Endothelial cell of umbilical vein (primary cell): ENCODE measurements around the gene FYB1. TPM values are rescaled to one million over a fixed set of nuclear protein-coding genes. Genes with fewer than 3 reads are reported as not detected.
A peak's percentile ranks its signal among the peaks of the same experiment; 100 is the strongest.

Source experiments
- BruUV-seq: library from RNA; stranded (reverse); fragments of 400-500 nt; replicated peaks from 2 replicates; lab custom pipeline; 2021; lab: Mats Ljungman, UMichigan
- CTCF ChIA-PET: fragments of 300-600, 350-600 bp; sonication (Branson Sonifier 250); formaldehyde crosslinking; loops from one replicate; lab custom pipeline; 2021; ENCODE audit warnings: antibody characterized with exemption, inconsistent platforms; lab: Charles Lee
- POLR2A ChIA-PET: fragments of 300-600, 350-600 bp; sonication (Branson Sonifier 250); formaldehyde crosslinking; loops from one replicate; lab custom pipeline; 2021; ENCODE audit warnings: antibody characterized with exemption, inconsistent platforms; lab: Charles Lee
- DNase-seq: peaks from one replicate; pipeline ENCODE4 v3.0.0-alpha.2; 2011; ENCODE audit warnings: low read depth, low spot score
- FAIRE-seq: peaks from 2 replicates; lab custom pipeline; 2011; peaks lifted over from hg19 to GRCh38; lab: Jason Lieb, UNC
- H2AFZ ChIP-seq: 2 replicates; pipeline ENCODE4 v1.6.0; 2012; ENCODE audit warnings: low read depth, low read length, control low read depth, inconsistent platforms
- H3K27ac ChIP-seq: 2 replicates; pipeline ENCODE4 v1.5.1; 2011; ENCODE audit warnings: low read depth, mild to moderate bottlenecking, control low read depth, low read length, moderate library complexity; ENCODE audit not compliant: insufficient read depth
- H3K27me3 ChIP-seq, 2 experiments: 2 replicates each; pipeline versions ENCODE4 v1.6.0 to v1.6.1; 2011; ENCODE audit warnings: low read length in 2 of 2, mixed read lengths in 1 of 2; ENCODE audit not compliant: control insufficient read depth in 2 of 2, insufficient read depth in 2 of 2
- H3K36me3 ChIP-seq, 2 experiments: 2 replicates in 1 of 2; 3 replicates in 1 of 2; pipeline ENCODE4 v1.5.1; 2011; ENCODE audit warnings: low read length in 2 of 2, mild to moderate bottlenecking in 1 of 2, moderate library complexity in 1 of 2; ENCODE audit not compliant: control insufficient read depth in 2 of 2, insufficient read depth in 2 of 2; ENCODE audit errors: extremely low read depth in 1 of 2
- H3K4me1 ChIP-seq: 3 replicates; pipeline ENCODE4 v1.5.1; 2011; ENCODE audit warnings: mild to moderate bottlenecking, low read length; ENCODE audit not compliant: control insufficient read depth, insufficient read depth; ENCODE audit errors: extremely low read depth
- H3K4me2 ChIP-seq: 2 replicates; pipeline ENCODE4 v1.6.1; 2011; ENCODE audit warnings: low read length, control low read depth, mixed read lengths; ENCODE audit not compliant: insufficient read depth
- H3K4me3 ChIP-seq, 3 experiments: fragments of 200-600 bp in 1 of 3; sonication (generic), shearing (Covaris generic) in 1 of 3; replicated peaks in 1 of 3; 2 replicates each; pipeline ENCODE4 v1.5.1; 2011 to 2016; ENCODE audit warnings: control low read depth in 3 of 3, low read length in 3 of 3, mild to moderate bottlenecking in 2 of 3, inconsistent platforms in 1 of 3, low read depth in 1 of 3, moderate library complexity in 1 of 3; ENCODE audit not compliant: insufficient read depth in 1 of 3
- H3K79me2 ChIP-seq: 2 replicates; pipeline ENCODE4 v1.6.0; 2012; ENCODE audit warnings: low read length, inconsistent platforms; ENCODE audit not compliant: control insufficient read depth, insufficient read depth
- H3K9ac ChIP-seq: replicated peaks from 2 replicates; pipeline ENCODE3; 2011; ENCODE audit warnings: low read length, control low read depth; ENCODE audit not compliant: insufficient read depth; ENCODE audit errors: extremely low read depth
- H3K9me1 ChIP-seq: replicated peaks from 3 replicates; pipeline ENCODE4 v1.6.0; 2011; ENCODE audit warnings: mild to moderate bottlenecking, low read length; ENCODE audit not compliant: control insufficient read depth, insufficient read depth; ENCODE audit errors: extremely low read depth
- H3K9me3 ChIP-seq: replicated peaks from 2 replicates; pipeline ENCODE4 v1.5.1; 2012; ENCODE audit warnings: low read length, inconsistent platforms; ENCODE audit not compliant: control insufficient read depth, insufficient read depth
- H4K20me1 ChIP-seq: replicated peaks from 2 replicates; pipeline ENCODE3; 2011; ENCODE audit warnings: mild to moderate bottlenecking, low read length; ENCODE audit not compliant: control insufficient read depth, insufficient read depth; ENCODE audit errors: extremely low read depth
- CTCF ChIP-seq, 2 donors: IDR thresholded peaks; 1 replicate in 1 of 2; 2 replicates in 1 of 2; pipeline ENCODE4 v1.5.1; 2011; ENCODE audit warnings: low read length in 2 of 2, mild to moderate bottlenecking in 2 of 2, moderate library complexity in 2 of 2, control low read depth in 1 of 2, inconsistent platforms in 1 of 2, low read depth in 1 of 2; ENCODE audit not compliant: insufficient read depth in 1 of 2; ENCODE audit errors: extremely low read depth in 1 of 2
- EZH2 ChIP-seq: IDR thresholded peaks from 2 replicates; pipeline ENCODE4 v1.6.1; 2012; ENCODE audit warnings: borderline replicate concordance, low read depth, mild to moderate bottlenecking, moderate library complexity, low read length, inconsistent platforms; ENCODE audit not compliant: severe bottlenecking
- FOS ChIP-seq: IDR thresholded peaks from 2 replicates; pipeline ENCODE4 v1.6.1; 2011; ENCODE audit warnings: mild to moderate bottlenecking, low read length, moderate library complexity, borderline replicate concordance; ENCODE audit not compliant: insufficient read depth
- GATA2 ChIP-seq: IDR thresholded peaks from 2 replicates; pipeline ENCODE4 v1.7.0; 2011; ENCODE audit warnings: low read depth, mild to moderate bottlenecking, moderate library complexity, mixed read lengths, low read length; ENCODE audit not compliant: insufficient read length, insufficient read depth
- JUN ChIP-seq: IDR thresholded peaks from 2 replicates; pipeline ENCODE4 v1.6.1; 2011; ENCODE audit warnings: borderline replicate concordance, low read depth; ENCODE audit not compliant: insufficient read length, insufficient read depth
- MAX ChIP-seq: IDR thresholded peaks from 2 replicates; pipeline ENCODE4 v1.6.1; 2011; ENCODE audit not compliant: insufficient read depth, insufficient read length
- MYC ChIP-seq: IDR thresholded peaks from one replicate; pipeline ENCODE4 v1.6.1; 2011; ENCODE audit warnings: mild to moderate bottlenecking, low read depth, low read length
- POLR2A ChIP-seq: IDR thresholded peaks from 2 replicates; pipeline ENCODE4 v1.6.1; 2012; ENCODE audit warnings: low read depth, mild to moderate bottlenecking, control low read depth, low read length
- POLR2AphosphoS5 ChIP-seq: IDR thresholded peaks from 2 replicates; pipeline ENCODE4 v1.6.1; 2012; ENCODE audit warnings: low read depth, mild to moderate bottlenecking, control low read depth, low read length, moderate library complexity; ENCODE audit not compliant: insufficient read depth
- dilution Hi-C: fragments of 300-500 bp; cut with MboI; formaldehyde crosslinking; loops from one replicate; pipeline ENCODE4 v1.15.0; 2019; ENCODE audit warnings: low sequenced_read_pairs; ENCODE audit not compliant: extremely low pct_ligation_motif_present
- intact Hi-C: fragments of 100-400 bp; cut with micrococcal nuclease; formaldehyde crosslinking; loops from one replicate; pipeline ENCODE4 v1.10.0; 2022
- polyA plus RNA-seq, 4 experiments: library from polyadenylated mRNA; depleted of rRNA in 3 of 4; stranded (reverse) in 3 of 4; unstranded in 1 of 4; fragments of >200 nt; gene quantifications; 2 replicates each; pipeline versions ENCODE4 v1.2.1 to v1.2.3, GENCODE V29; 2011 to 2012; ENCODE audit warnings: missing spikeins in 1 of 4
- total RNA-seq: library from RNA; stranded (reverse); gene quantifications from 2 replicates; pipeline ENCODE4 v1.2.3, GENCODE V29; 2021

The FYB1 gene
- total and polyA plus RNA-seq, 2 donors (not counting 3 experiments of a cell fraction or from before 2014, with no cell fraction given): 0.44 TPM; not detected in 1

DNA sequence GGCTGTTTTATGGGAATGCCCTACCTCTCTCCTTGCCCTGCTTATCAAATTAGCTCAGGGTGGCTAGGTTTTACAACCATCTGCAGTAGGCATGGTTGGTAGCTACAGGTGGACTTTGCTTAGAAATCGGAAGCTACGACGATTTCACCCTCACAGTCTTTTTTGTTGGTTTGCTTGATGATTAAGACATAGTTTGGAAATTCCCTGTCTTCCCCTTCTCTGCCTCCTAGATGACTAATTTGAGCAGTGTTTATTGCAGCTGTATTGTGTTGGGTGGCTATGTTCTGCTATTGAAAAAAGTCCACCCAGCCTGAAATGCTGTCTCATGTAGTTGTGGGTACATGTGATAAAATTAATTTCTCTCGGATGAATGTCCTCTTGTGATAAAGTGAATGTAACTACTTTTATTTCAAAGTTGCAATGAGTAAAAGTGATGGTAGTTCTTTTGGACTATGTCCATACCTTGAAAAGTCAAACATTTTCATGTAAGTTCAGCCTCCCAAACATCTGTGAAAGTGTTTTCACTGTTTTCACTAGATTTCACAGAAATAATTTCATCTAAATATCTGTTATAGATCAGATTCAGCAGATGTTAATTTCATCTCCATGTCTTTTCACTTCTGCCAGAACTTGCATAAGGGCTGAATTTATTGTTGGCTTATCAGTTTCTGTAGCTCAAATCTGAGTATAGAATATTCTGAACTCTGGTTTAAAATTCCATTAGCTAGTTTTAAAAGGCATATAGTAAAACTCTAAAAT lies 37.3 kb upstream of the FYB1 start:
- ChIA-PET POLR2A (no interaction called here), CTCF (interaction anchor here (1.0 to 1.2 kb wide), 3 partner anchors 15 to 25 kb away, joined by 3 read pairs; no protein-coding TSS in a partner anchor)
- FAIRE-seq (peak; percentile 81), DNase-seq (peak; percentile 42)
- no peak for TF ChIP-seq FOS
- no peak for TF ChIP-seq GATA2
- TF ChIP-seq EZH2: no peak
- TF ChIP-seq MAX: no peak
- TF ChIP-seq POLR2A: no peak
- TF ChIP-seq POLR2AphosphoS5: no peak
- TF ChIP-seq JUN: no peak
- no peak for TF ChIP-seq MYC
- no peak for TF ChIP-seq CTCF (IDR thresholded peaks at IDR 0.05; ENCODE audit: extremely low read depth in 1 of 2, insufficient read depth in 1 of 2, low read depth in 1 of 2, low read length in 2 of 2)
- dilution Hi-C loops (no loop called here), intact Hi-C loops (no loop called here)
- Histone ChIP-seq H3K27ac (no peak overlapping the region), H3K4me1 (no peaks in the 10 kb centered on the region), H3K79me2 (no peaks in the 10 kb centered on the region), H3K27me3 (peaks cover 0 to 2% of the 10 kb centered on the region in 2 experiments), H3K4me3 (no peak overlapping the region), H2AFZ (no peak overlapping the region), H3K9me3 (no peaks in the 10 kb centered on the region), H3K9ac (no peak overlapping the region), H3K36me3 (no peaks in the 10 kb centered on the region), H4K20me1 (no peaks in the 10 kb centered on the region), H3K9me1 (no peaks in the 10 kb centered on the region), H3K4me2 (no peak overlapping the region)
- BruUV-seq: no TSS peak
